ENCODE results near the gene HTRA3.

DNA sequence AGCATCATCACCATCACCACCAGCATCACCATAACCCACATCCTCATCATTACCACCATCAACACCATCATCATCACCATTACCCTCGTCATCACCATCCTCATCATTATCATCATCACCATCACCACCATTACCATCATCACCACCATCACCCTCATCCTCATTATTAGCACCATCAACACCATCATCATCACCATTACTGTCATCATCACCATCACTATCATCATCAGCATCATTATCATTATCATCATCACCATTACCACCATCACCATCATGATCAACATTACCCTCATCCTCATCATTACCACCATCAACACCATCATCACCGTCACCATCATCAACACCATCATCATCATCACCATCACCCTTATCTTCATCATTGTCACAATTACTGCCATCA, 51.7 kb downstream of the HTRA3 start:
- no peak for TF ChIP-seq CTCF (IDR thresholded peaks at IDR 0.05; ENCODE audit: low read depth, low read length, missing input control)
- TF ChIP-seq, protein P1, sequence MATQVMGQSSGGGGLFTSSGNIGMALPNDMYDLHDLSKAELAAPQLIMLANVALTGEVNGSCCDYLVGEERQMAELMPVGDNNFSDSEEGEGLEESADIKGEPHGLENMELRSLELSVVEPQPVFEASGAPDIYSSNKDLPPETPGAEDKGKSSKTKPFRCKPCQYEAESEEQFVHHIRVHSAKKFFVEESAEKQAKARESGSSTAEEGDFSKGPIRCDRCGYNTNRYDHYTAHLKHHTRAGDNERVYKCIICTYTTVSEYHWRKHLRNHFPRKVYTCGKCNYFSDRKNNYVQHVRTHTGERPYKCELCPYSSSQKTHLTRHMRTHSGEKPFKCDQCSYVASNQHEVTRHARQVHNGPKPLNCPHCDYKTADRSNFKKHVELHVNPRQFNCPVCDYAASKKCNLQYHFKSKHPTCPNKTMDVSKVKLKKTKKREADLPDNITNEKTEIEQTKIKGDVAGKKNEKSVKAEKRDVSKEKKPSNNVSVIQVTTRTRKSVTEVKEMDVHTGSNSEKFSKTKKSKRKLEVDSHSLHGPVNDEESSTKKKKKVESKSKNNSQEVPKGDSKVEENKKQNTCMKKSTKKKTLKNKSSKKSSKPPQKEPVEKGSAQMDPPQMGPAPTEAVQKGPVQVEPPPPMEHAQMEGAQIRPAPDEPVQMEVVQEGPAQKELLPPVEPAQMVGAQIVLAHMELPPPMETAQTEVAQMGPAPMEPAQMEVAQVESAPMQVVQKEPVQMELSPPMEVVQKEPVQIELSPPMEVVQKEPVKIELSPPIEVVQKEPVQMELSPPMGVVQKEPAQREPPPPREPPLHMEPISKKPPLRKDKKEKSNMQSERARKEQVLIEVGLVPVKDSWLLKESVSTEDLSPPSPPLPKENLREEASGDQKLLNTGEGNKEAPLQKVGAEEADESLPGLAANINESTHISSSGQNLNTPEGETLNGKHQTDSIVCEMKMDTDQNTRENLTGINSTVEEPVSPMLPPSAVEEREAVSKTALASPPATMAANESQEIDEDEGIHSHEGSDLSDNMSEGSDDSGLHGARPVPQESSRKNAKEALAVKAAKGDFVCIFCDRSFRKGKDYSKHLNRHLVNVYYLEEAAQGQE (IDR thresholded peaks at IDR 0.05), result no peak
- no peak for TF ChIP-seq YY1 (IDR thresholded peaks at IDR 0.05)
- TF ChIP-seq TAF1 (conservative IDR thresholded peaks at IDR 0.05), result no peak
- TF ChIP-seq, protein P2, sequence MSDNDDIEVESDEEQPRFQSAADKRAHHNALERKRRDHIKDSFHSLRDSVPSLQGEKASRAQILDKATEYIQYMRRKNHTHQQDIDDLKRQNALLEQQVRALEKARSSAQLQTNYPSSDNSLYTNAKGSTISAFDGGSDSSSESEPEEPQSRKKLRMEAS (IDR thresholded peaks at IDR 0.05), result no peak
- TF ChIP-seq, protein P3, sequence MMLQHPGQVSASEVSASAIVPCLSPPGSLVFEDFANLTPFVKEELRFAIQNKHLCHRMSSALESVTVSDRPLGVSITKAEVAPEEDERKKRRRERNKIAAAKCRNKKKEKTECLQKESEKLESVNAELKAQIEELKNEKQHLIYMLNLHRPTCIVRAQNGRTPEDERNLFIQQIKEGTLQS (IDR thresholded peaks at IDR 0.05), result no peak
- no peak for TF ChIP-seq HNF4G (IDR thresholded peaks at IDR 0.05)

All from liver (tissue), 3 donors.